ENCODE data around the gene SYNGR2.

GRCh38 chr17:78120537-78120936, 47.8 kb upstream of the SYNGR2 start:
- TF ChIP-seq POLR2AphosphoS5 (IDR thresholded peaks at IDR 0.05; ENCODE audit: borderline replicate concordance, low read depth, low read length) (no peak), EZH2 (IDR thresholded peaks at IDR 0.05) (no peak)
